Neuronal stem cell (in vitro differentiated cells): ENCODE results near the gene TMEM134.

ENCODE experiments used
- DNase-seq: peaks from one replicate; pipeline ENCODE4 v3.0.0-alpha.2; 2013; ENCODE audit warnings: low spot score
- H2AFZ ChIP-seq: one replicate; pipeline ENCODE4 v1.6.1; 2013; ENCODE audit warnings: mild to moderate bottlenecking, low read length, inconsistent platforms
- H2AK5ac ChIP-seq: 2 replicates; pipeline ENCODE4 v1.6.1; 2013; ENCODE audit warnings: low read depth, mild to moderate bottlenecking, inconsistent platforms, low read length, moderate library complexity, mixed read lengths
- H2BK120ac ChIP-seq: 2 replicates; pipeline ENCODE4 v1.6.1; 2013; ENCODE audit warnings: low read depth, mild to moderate bottlenecking, inconsistent platforms, low read length, moderate library complexity, mixed read lengths
- H2BK12ac ChIP-seq: one replicate; pipeline ENCODE4 v1.6.1; 2013; ENCODE audit warnings: low read length, inconsistent platforms
- H2BK15ac ChIP-seq: 2 replicates; pipeline ENCODE4 v1.6.1; 2013; ENCODE audit warnings: mild to moderate bottlenecking, low read length, inconsistent platforms, mixed read lengths
- H2BK5ac ChIP-seq: one replicate; pipeline ENCODE4 v1.6.1; 2013; ENCODE audit warnings: inconsistent platforms, mild to moderate bottlenecking, low read length, moderate library complexity
- H3K14ac ChIP-seq: one replicate; pipeline ENCODE4 v1.6.1; 2013; ENCODE audit warnings: low read length, inconsistent platforms
- H3K18ac ChIP-seq: 2 replicates; pipeline ENCODE4 v1.6.1; 2013; ENCODE audit warnings: low read length, inconsistent platforms
- H3K23ac ChIP-seq: 2 replicates; pipeline ENCODE4 v1.6.1; 2013; ENCODE audit warnings: low read depth, mild to moderate bottlenecking, mixed read lengths, low read length, inconsistent platforms; ENCODE audit not compliant: poor library complexity
- H3K27ac ChIP-seq: replicated peaks from 3 replicates; pipeline ENCODE4 v1.5.1; 2013; ENCODE audit warnings: low read length, inconsistent platforms
- H3K27me3 ChIP-seq, 3 experiments: 2 replicates each; pipeline ENCODE4 v1.6.1; 2013; ENCODE audit warnings: low read length in 3 of 3, mild to moderate bottlenecking in 2 of 3, inconsistent platforms in 1 of 3, low read depth in 1 of 3, mixed read lengths in 1 of 3, moderate library complexity in 1 of 3; ENCODE audit not compliant: control insufficient read depth in 3 of 3, insufficient read depth in 3 of 3
- H3K36me3 ChIP-seq, 2 donors: replicated peaks in 1 of 2; 2 replicates each; pipeline ENCODE4 v1.6.1; 2013; ENCODE audit warnings: low read length in 2 of 2; ENCODE audit not compliant: control insufficient read depth in 2 of 2, insufficient read depth in 2 of 2
- H3K4ac ChIP-seq: 2 replicates; pipeline ENCODE4 v1.6.1; 2013; ENCODE audit warnings: inconsistent platforms, mild to moderate bottlenecking, low read length, moderate library complexity
- H3K4me1 ChIP-seq, 2 donors: 1 replicate in 1 of 2; 2 replicates in 1 of 2; pipeline ENCODE4 v1.6.1; 2013; ENCODE audit warnings: low read length in 2 of 2, low read depth in 1 of 2; ENCODE audit not compliant: control insufficient read depth in 2 of 2, insufficient read depth in 1 of 2
- H3K4me2 ChIP-seq: one replicate; pipeline ENCODE4 v1.6.1; 2013; ENCODE audit warnings: mild to moderate bottlenecking, low read length, inconsistent platforms; ENCODE audit not compliant: insufficient read depth, poor library complexity, severe bottlenecking
- H3K4me3 ChIP-seq, 2 donors: 2 replicates each; pipeline ENCODE4 v1.5.1; 2013; ENCODE audit warnings: low read length in 2 of 2, mild to moderate bottlenecking in 2 of 2, inconsistent platforms in 1 of 2, moderate library complexity in 1 of 2
- H3K79me1 ChIP-seq: one replicate; pipeline ENCODE4 v1.6.1; 2013; ENCODE audit warnings: low read depth, mild to moderate bottlenecking, inconsistent platforms, low read length, moderate library complexity
- H3K9ac ChIP-seq: one replicate; pipeline ENCODE4 v1.6.1; 2013; ENCODE audit warnings: mild to moderate bottlenecking, low read depth, low read length, inconsistent platforms; ENCODE audit not compliant: poor library complexity
- H3K9me3 ChIP-seq, 2 donors: replicated peaks in 1 of 2; 2 replicates each; pipeline versions ENCODE3 to v1.6.1; 2013; ENCODE audit warnings: low read length in 2 of 2, mild to moderate bottlenecking in 2 of 2, inconsistent platforms in 1 of 2, low read depth in 1 of 2, mixed read lengths in 1 of 2, moderate library complexity in 1 of 2; ENCODE audit not compliant: control insufficient read depth in 2 of 2, insufficient read depth in 1 of 2
- H4K8ac ChIP-seq: one replicate; pipeline ENCODE4 v1.6.1; 2013; ENCODE audit warnings: low read depth, mild to moderate bottlenecking, inconsistent platforms, low read length, moderate library complexity
- H4K91ac ChIP-seq: one replicate; pipeline ENCODE4 v1.6.1; 2013; ENCODE audit warnings: low read length, low read depth, mild to moderate bottlenecking, inconsistent platforms; ENCODE audit not compliant: poor library complexity
- whole genome bisulfite sequencing, 2 donors: extraction: QIAGEN DNeasy Blood & Tissue Kit; methylation state at CpG; one replicate each; pipeline ENCODE4 v1.1.7; 2013; ENCODE audit warnings: missing lambda C conversion rate in 2 of 2, mixed read lengths in 1 of 2; ENCODE audit not compliant: insufficient read length in 2 of 2, insufficient replicate concordance in 1 of 2; ENCODE audit errors: extremely low coverage in 2 of 2; 5-methylcytosine and 5-hydroxymethylcytosine counted together

The TMEM134 gene

GRCh38 chr11:67469508-67469811, 409 bp upstream of the TMEM134 start:
- Histone ChIP-seq H3K4me1 (peaks cover 10 to 11% of the 10 kb centered on the region in 2 donors), H4K8ac (no peak overlapping the region), H3K27me3 (peaks cover 0 to 2% (median 0%) of the 10 kb centered on the region in 3 experiments), H3K4me3 (peak overlapping the region; percentile 38 to 76), H3K4ac (no peak overlapping the region), H2AK5ac (no peak overlapping the region), H2BK120ac (no peak overlapping the region), H3K14ac (no peak overlapping the region), H2BK15ac (no peak overlapping the region), H3K4me2 (peak overlapping the region; percentile 55), H3K23ac (peak overlapping the region; percentile 96), H3K9me3 (no peaks in the 10 kb centered on the region), H3K9ac (no peak overlapping the region), H2AFZ (peak overlapping the region; percentile 89), H2BK12ac (no peak overlapping the region), H4K91ac (no peak overlapping the region), H2BK5ac (no peak overlapping the region), H3K27ac (peak overlapping the region; percentile 54), H3K18ac (peak overlapping the region; percentile 44), H3K36me3 (peaks cover 0 to 6% of the 10 kb centered on the region in 2 donors), H3K79me1 (peaks cover 5% of the 10 kb centered on the region)
- no CpG with 5 or more reads among the region's 9 CpGs for WGBS, 2 donors
- no peak for DNase-seq

GRCh38 chr11:67468456-67468758, 644 bp downstream of the TMEM134 start:
- peak overlapping the region; percentile 88 to 92 for H3K4me3 ChIP-seq
- peaks cover 0 to 1% of the 10 kb centered on the region in 2 donors for H3K9me3 ChIP-seq
- no peak for DNase-seq
- no peak overlapping the region for H3K27ac ChIP-seq
- no CpG with 5 or more reads among the region's 6 CpGs for WGBS, 2 donors
- H3K27me3 ChIP-seq, result peaks cover 0 to 2% (median 0%) of the 10 kb centered on the region in 3 experiments
- no peak overlapping the region for H3K23ac ChIP-seq
- H3K36me3 ChIP-seq, result peaks cover 0 to 6% of the 10 kb centered on the region in 2 donors
- no peak overlapping the region for H4K91ac ChIP-seq
- H3K4me1 ChIP-seq, result peaks cover 11 to 18% of the 10 kb centered on the region in 2 donors
- H3K4me2 ChIP-seq, result peak overlapping the region; percentile 86
- H2AK5ac ChIP-seq, result peak overlapping the region; percentile 96
- peak overlapping the region; percentile 75 for H2BK5ac ChIP-seq
- H3K9ac ChIP-seq, result peak overlapping the region; percentile 94
- H2BK15ac ChIP-seq, result peak overlapping the region; percentile 85
- peak overlapping the region; percentile 89 for H3K14ac ChIP-seq
- H2AFZ ChIP-seq, result peak overlapping the region; percentile 89
- H3K79me1 ChIP-seq, result peaks cover 5% of the 10 kb centered on the region
- no peak overlapping the region for H4K8ac ChIP-seq
- H2BK12ac ChIP-seq, result no peak overlapping the region
- H3K4ac ChIP-seq, result no peak overlapping the region
- H3K18ac ChIP-seq, result peak overlapping the region; percentile 96
- H2BK120ac ChIP-seq, result no peak overlapping the region

GRCh38 chr11:67468056-67468455, 995 bp downstream of the TMEM134 start:
- Histone ChIP-seq H3K79me1 (peaks cover 5% of the 10 kb centered on the region), H3K4me2 (peak overlapping the region; percentile 86), H3K4me3 (peak overlapping the region; percentile 88 to 92), H2BK120ac (no peak overlapping the region), H3K27me3 (peaks cover 0 to 2% (median 0%) of the 10 kb centered on the region in 3 experiments), H3K9me3 (peaks cover 0 to 1% of the 10 kb centered on the region in 2 donors), H2AK5ac (peak overlapping the region; percentile 30), H3K14ac (no peak overlapping the region), H3K23ac (peak overlapping the region; percentile 73), H3K36me3 (peaks cover 0 to 10% of the 10 kb centered on the region in 2 donors), H4K91ac (no peak overlapping the region), H3K4ac (no peak overlapping the region), H2BK5ac (peak overlapping the region; percentile 75), H3K9ac (peak overlapping the region; percentile 63), H2BK12ac (no peak overlapping the region), H3K18ac (no peak overlapping the region), H3K4me1 (peaks cover 11 to 18% of the 10 kb centered on the region in 2 donors), H2AFZ (no peak overlapping the region), H4K8ac (no peak overlapping the region), H3K27ac (no peak overlapping the region), H2BK15ac (peak overlapping the region; percentile 85)
- whole genome bisulfite sequencing, 2 donors, result no CpG with 5 or more reads among the region's 5 CpGs
- DNase-seq, result no peak

GRCh38 chr11:67466962-67467771, 1.9 kb downstream of the TMEM134 start:
- H3K27me3 ChIP-seq, result peaks cover 0 to 2% (median 0%) of the 10 kb centered on the region in 3 experiments

More at GRCh38 chr11:67466962-67467771, 1.9 kb downstream of the TMEM134 start:
- no peak for DNase-seq
- Histone ChIP-seq H4K91ac (no peak overlapping the region), H2AK5ac (peak overlapping the region; percentile 61), H3K9ac (no peak overlapping the region), H2BK12ac (no peak overlapping the region), H3K4me3 (peak overlapping the region in 1 of 2 donors; percentile 9), H2AFZ (no peak overlapping the region), H2BK15ac (peak overlapping the region; percentile 75), H3K9me3 (peaks cover 0 to 1% of the 10 kb centered on the region in 2 donors), H3K27ac (no peak overlapping the region), H2BK120ac (no peak overlapping the region), H3K4me2 (no peak overlapping the region), H3K4ac (peak overlapping the region; percentile 84), H3K4me1 (peaks cover 11 to 15% of the 10 kb centered on the region in 2 donors), H3K14ac (no peak overlapping the region), H3K79me1 (peaks cover 5% of the 10 kb centered on the region), H3K18ac (peak overlapping the region; percentile 48), H2BK5ac (peak overlapping the region; percentile 53), H4K8ac (no peak overlapping the region), H3K36me3 (peaks cover 0 to 11% of the 10 kb centered on the region in 2 donors), H3K23ac (peak overlapping the region; percentile 73)
- WGBS, 2 donors, result no CpG with 5 or more reads among the region's 11 CpGs
